ENCODE results near the gene FADS1. TPM values are rescaled to one million over a fixed set of nuclear protein-coding genes. Genes with fewer than 3 reads are reported as not detected.

Gene FADS1
- total RNA-seq, 4 donors from 2014 or later, result 20.8 to 37.4 (median 32.0) TPM

- H3K36me3 ChIP-seq, result no peaks in the 10 kb centered on the region
- 39 to 83% methylated on average over 2 to 5 of the region's 13 CpGs for WGBS, 2 donors (ENCODE audit: low coverage in 1 of 2)
- TF ChIP-seq POLR2A (IDR thresholded peaks at IDR 0.05), result no peak
- TF ChIP-seq POLR2AphosphoS5 (IDR thresholded peaks at IDR 0.05), result no peak
- TF ChIP-seq, protein P1, sequence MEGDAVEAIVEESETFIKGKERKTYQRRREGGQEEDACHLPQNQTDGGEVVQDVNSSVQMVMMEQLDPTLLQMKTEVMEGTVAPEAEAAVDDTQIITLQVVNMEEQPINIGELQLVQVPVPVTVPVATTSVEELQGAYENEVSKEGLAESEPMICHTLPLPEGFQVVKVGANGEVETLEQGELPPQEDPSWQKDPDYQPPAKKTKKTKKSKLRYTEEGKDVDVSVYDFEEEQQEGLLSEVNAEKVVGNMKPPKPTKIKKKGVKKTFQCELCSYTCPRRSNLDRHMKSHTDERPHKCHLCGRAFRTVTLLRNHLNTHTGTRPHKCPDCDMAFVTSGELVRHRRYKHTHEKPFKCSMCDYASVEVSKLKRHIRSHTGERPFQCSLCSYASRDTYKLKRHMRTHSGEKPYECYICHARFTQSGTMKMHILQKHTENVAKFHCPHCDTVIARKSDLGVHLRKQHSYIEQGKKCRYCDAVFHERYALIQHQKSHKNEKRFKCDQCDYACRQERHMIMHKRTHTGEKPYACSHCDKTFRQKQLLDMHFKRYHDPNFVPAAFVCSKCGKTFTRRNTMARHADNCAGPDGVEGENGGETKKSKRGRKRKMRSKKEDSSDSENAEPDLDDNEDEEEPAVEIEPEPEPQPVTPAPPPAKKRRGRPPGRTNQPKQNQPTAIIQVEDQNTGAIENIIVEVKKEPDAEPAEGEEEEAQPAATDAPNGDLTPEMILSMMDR (IDR thresholded peaks at IDR 0.05), result no peak
- no peak for TF ChIP-seq EP300 (IDR thresholded peaks at IDR 0.05)
- no peak overlapping the region for H3K4me3 ChIP-seq
- no peak overlapping the region for H3K27ac ChIP-seq
- ATAC-seq, result no peak
- H3K4me1 ChIP-seq, result peaks cover 0 to 6% (median 0%) of the 10 kb centered on the region in 3 donors
- H3K9me3 ChIP-seq, result no peaks in the 10 kb centered on the region
- peaks cover 41% of the 10 kb centered on the region for H3K27me3 ChIP-seq
These were observed 50.4 kb downstream of the FADS1 start for GRCh38 chr11:61766353-61766841.

GRCh38 chr11:61765550-61766253, 51.1 kb downstream of the FADS1 start:
- peaks cover 48% of the 10 kb centered on the region for H3K27me3 ChIP-seq
- no peak for ATAC-seq
- H3K27ac ChIP-seq, result no peak overlapping the region
- no peak overlapping the region for H3K4me3 ChIP-seq
- peaks cover 0 to 6% (median 0%) of the 10 kb centered on the region in 3 donors for H3K4me1 ChIP-seq
- TF ChIP-seq EP300 (IDR thresholded peaks at IDR 0.05), result no peak
- no peak for TF ChIP-seq POLR2AphosphoS5 (IDR thresholded peaks at IDR 0.05)
- TF ChIP-seq, protein P1 (IDR thresholded peaks at IDR 0.05), result no peak
- TF ChIP-seq POLR2A (IDR thresholded peaks at IDR 0.05), result no peak
- WGBS, 2 donors (ENCODE audit: low coverage in 1 of 2), result no CpG with 5 or more reads among the region's 26 CpGs
- H3K36me3 ChIP-seq, result no peaks in the 10 kb centered on the region
- H3K9me3 ChIP-seq, result no peaks in the 10 kb centered on the region

DNA sequence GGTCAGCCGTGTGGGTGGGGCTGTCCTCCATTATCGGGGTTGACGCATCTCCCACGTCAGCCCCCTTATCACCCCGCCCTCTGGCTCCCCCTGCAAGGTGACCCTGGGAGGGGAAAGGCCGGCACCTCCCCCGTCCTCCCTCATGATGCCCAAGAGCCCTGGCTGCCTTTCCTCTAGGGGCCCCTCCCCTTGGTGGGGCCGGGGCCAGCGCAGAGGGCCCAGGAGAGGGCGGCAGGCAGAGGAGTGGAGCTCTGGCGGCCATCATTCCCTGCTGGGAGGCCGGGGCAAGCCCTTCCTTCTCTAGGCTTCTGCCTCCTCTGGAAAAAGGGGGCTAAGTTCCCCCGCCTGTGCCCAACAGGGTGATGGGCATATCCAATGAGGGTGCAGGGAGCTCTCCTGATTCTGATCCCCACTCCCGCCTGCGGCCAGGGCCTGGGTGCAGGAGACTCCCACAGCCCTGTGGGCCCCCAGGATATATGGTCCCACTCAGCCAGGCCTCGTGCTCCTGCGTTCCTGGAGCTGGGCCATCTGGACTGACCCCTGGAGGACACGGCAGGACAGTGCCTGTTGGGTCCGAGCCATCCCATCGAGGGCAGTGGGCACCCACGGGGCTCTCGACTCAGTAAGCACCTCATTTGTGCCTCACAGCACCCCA, 52.1 kb downstream of the FADS1 start:
- Histone ChIP-seq H3K36me3 (no peaks in the 10 kb centered on the region), H3K27ac (no peak overlapping the region)

GRCh38 chr11:61763930-61764605, 52.7 kb downstream of the FADS1 start:
- Histone ChIP-seq H3K27ac (no peak overlapping the region), H3K4me3 (no peak overlapping the region), H3K27me3 (peaks cover 49% of the 10 kb centered on the region), H3K36me3 (no peaks in the 10 kb centered on the region), H3K4me1 (no peaks in the 10 kb centered on the region), H3K9me3 (no peaks in the 10 kb centered on the region)
- no peak for ATAC-seq
- 56% methylated on average over 6 of the region's 23 CpGs; no CpG with 5 or more reads in 1 of the 2 donors for WGBS, 2 donors (ENCODE audit: low coverage in 1 of 2)
- TF ChIP-seq POLR2A (IDR thresholded peaks at IDR 0.05) (no peak), POLR2AphosphoS5 (IDR thresholded peaks at IDR 0.05) (no peak), EP300 (IDR thresholded peaks at IDR 0.05) (no peak)
- TF ChIP-seq, protein P1 (IDR thresholded peaks at IDR 0.05), result no peak

More for the DNA sequence above, 52.1 kb downstream of the FADS1 start:
- peaks cover 49% of the 10 kb centered on the region for H3K27me3 ChIP-seq
- ATAC-seq, result no peak
- H3K9me3 ChIP-seq, result no peaks in the 10 kb centered on the region
- H3K4me1 ChIP-seq, result peaks cover 0 to 4% (median 0%) of the 10 kb centered on the region in 3 donors
- no peak overlapping the region for H3K4me3 ChIP-seq
- no CpG with 5 or more reads among the region's 22 CpGs for WGBS, 2 donors (ENCODE audit: low coverage in 1 of 2)
- TF ChIP-seq, protein P1 (IDR thresholded peaks at IDR 0.05), result no peak
- TF ChIP-seq POLR2AphosphoS5 (IDR thresholded peaks at IDR 0.05) (no peak), POLR2A (IDR thresholded peaks at IDR 0.05) (no peak), EP300 (IDR thresholded peaks at IDR 0.05) (no peak)
